Loucy (cell line): Measurements from ENCODE around the gene PTPRK.

Source experiments
- H2AFZ ChIP-seq: fragments of 200-600 bp; sonication (generic); 2 replicates; pipeline ENCODE4 v1.6.0; 2016; ENCODE audit warnings: antibody characterized with exemption, mild to moderate bottlenecking, low read length, moderate library complexity
- H3F3A ChIP-seq: fragments of 200-600 bp; 2 replicates; pipeline ENCODE4 v1.6.0; 2016; ENCODE audit warnings: antibody characterized with exemption, low read depth, mild to moderate bottlenecking
- H3K27me3 ChIP-seq: fragments of 200-600 bp; sonication (generic); 2 replicates; pipeline ENCODE4 v1.6.1; 2014; ENCODE audit warnings: low read length, mild to moderate bottlenecking; ENCODE audit not compliant: insufficient read depth, poor library complexity, severe bottlenecking
- H3K36me3 ChIP-seq: fragments of 200-600 bp; sonication (generic); 2 replicates; pipeline ENCODE4 v1.6.1; 2016; ENCODE audit warnings: low read length; ENCODE audit not compliant: insufficient read depth
- H3K4me1 ChIP-seq: fragments of 200-600 bp; sonication (generic); 2 replicates; pipeline ENCODE4 v1.5.1; 2014; ENCODE audit warnings: low read length, mild to moderate bottlenecking; ENCODE audit not compliant: insufficient read depth, poor library complexity, severe bottlenecking
- H3K4me2 ChIP-seq: fragments of 200-600 bp; sonication (generic); 2 replicates; pipeline ENCODE4 v1.6.0; 2014; ENCODE audit warnings: antibody characterized with exemption, low read length, low read depth, mild to moderate bottlenecking; ENCODE audit not compliant: poor library complexity, severe bottlenecking
- H3K4me3 ChIP-seq: fragments of 200-600 bp; sonication (generic); 2 replicates; pipeline ENCODE4 v1.5.1; 2014; ENCODE audit warnings: low read length, mild to moderate bottlenecking, mixed read lengths; ENCODE audit not compliant: poor library complexity, severe bottlenecking
- H3K79me2 ChIP-seq: fragments of 200-600 bp; sonication (generic); 2 replicates; pipeline ENCODE4 v1.6.1; 2014; ENCODE audit warnings: low read length; ENCODE audit not compliant: insufficient read depth
- H3K9ac ChIP-seq: fragments of 200-600 bp; sonication (generic); 2 replicates; pipeline ENCODE4 v1.6.0; 2014; ENCODE audit warnings: mild to moderate bottlenecking, low read depth, low read length, moderate library complexity; ENCODE audit not compliant: poor library complexity, severe bottlenecking
- H3K9me2 ChIP-seq: fragments of 200-600 bp; sonication (generic); replicated peaks from 2 replicates; pipeline ENCODE4 v1.6.1; 2016; ENCODE audit warnings: low read depth, low read length, mixed read lengths
- H3K9me3 ChIP-seq: fragments of 200-600 bp; sonication (generic); 2 replicates; pipeline ENCODE4 v1.6.1; 2014; ENCODE audit warnings: mild to moderate bottlenecking, antibody characterized with exemption, low read length, low read depth; ENCODE audit not compliant: insufficient read depth
- H4K20me1 ChIP-seq: fragments of 200-600 bp; sonication (generic); 2 replicates; pipeline ENCODE4 v1.6.0; 2014; ENCODE audit warnings: antibody characterized with exemption, low read length, mild to moderate bottlenecking; ENCODE audit not compliant: insufficient read depth, poor library complexity, severe bottlenecking
- CTCF ChIP-seq: fragments of 200-600 bp; sonication (generic); conservative IDR thresholded peaks from 2 replicates; pipeline ENCODE4 v1.5.1; 2014; ENCODE audit warnings: mild to moderate bottlenecking, antibody characterized with exemption, low read length
- EZH2phosphoT487 ChIP-seq: fragments of 200-600 bp; IDR thresholded peaks from 2 replicates; pipeline ENCODE4 v1.6.1; 2018; ENCODE audit warnings: antibody characterized with exemption, mild to moderate bottlenecking, moderate library complexity, borderline replicate concordance

PTPRK gene

GRCh38 chr6:127956260-127956888 is 564.0 kb downstream of the PTPRK start:
- Histone ChIP-seq H3K4me1 (peaks cover 39% of the 10 kb centered on the region), H3K27me3 (no peaks in the 10 kb centered on the region), H3K4me3 (no peak overlapping the region), H3K9me2 (no peaks in the 10 kb centered on the region), H3K9ac (no peak overlapping the region), H3K4me2 (no peak overlapping the region), H3F3A (no peaks in the 10 kb centered on the region), H3K36me3 (no peaks in the 10 kb centered on the region), H3K9me3 (no peaks in the 10 kb centered on the region), H3K79me2 (no peaks in the 10 kb centered on the region), H4K20me1 (no peaks in the 10 kb centered on the region), H2AFZ (no peak overlapping the region)
- TF ChIP-seq EZH2phosphoT487 (no peak), CTCF (no peak; the same call in none of the 2 replicates)

DNA sequence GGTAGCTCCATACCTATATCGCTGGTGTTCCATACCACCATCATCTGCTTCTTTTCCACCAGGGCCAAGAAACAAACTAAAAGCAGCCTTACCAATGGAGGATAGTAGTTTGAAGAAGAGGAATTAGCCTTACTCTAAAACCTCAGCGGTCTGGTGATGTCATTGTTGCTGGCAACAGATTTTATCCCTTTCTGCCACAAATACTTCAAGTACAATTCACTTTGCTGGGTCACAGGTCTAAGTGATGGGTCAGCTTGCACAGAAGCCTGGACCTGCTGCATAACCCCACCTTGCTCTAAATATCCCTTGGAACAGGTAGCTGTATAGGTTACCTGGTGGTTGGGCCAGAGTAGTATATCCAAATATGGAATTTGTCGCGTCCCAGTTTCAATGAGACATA is 566.3 kb downstream of the PTPRK start:
- Histone ChIP-seq H3K4me2 (no peak overlapping the region), H3K9ac (no peak overlapping the region), H3K79me2 (no peaks in the 10 kb centered on the region), H3F3A (no peaks in the 10 kb centered on the region), H3K4me3 (no peak overlapping the region), H3K27me3 (no peaks in the 10 kb centered on the region), H3K9me3 (no peaks in the 10 kb centered on the region), H4K20me1 (no peaks in the 10 kb centered on the region), H3K4me1 (peaks cover 39% of the 10 kb centered on the region), H3K9me2 (no peaks in the 10 kb centered on the region), H2AFZ (no peak overlapping the region), H3K36me3 (no peaks in the 10 kb centered on the region)
- no peak for TF ChIP-seq EZH2phosphoT487
- TF ChIP-seq CTCF: no peak

- no peaks in the 10 kb centered on the region for H3K27me3 ChIP-seq
- H3K9ac ChIP-seq: no peak overlapping the region
- no peak overlapping the region for H3K4me3 ChIP-seq
- no peaks in the 10 kb centered on the region for H3K79me2 ChIP-seq
- H3K9me2 ChIP-seq: no peaks in the 10 kb centered on the region
- H3K4me2 ChIP-seq: no peak overlapping the region
- no peak for TF ChIP-seq EZH2phosphoT487
- TF ChIP-seq CTCF: no peak
- no peaks in the 10 kb centered on the region for H3K36me3 ChIP-seq
- peaks cover 39% of the 10 kb centered on the region for H3K4me1 ChIP-seq
- no peaks in the 10 kb centered on the region for H3F3A ChIP-seq
- no peaks in the 10 kb centered on the region for H3K9me3 ChIP-seq
- H4K20me1 ChIP-seq: no peaks in the 10 kb centered on the region
- 0 out of 2 replicates have a peak overlapping the region, but pooled peaks have one; percentile 27 for H2AFZ ChIP-seq
Measured at GRCh38 chr6:127952831-127953230, 567.6 kb downstream of the PTPRK start.
